GM12878 (cell line): ENCODE results near the gene PPP1CA. TPM values are rescaled to one million over a fixed set of nuclear protein-coding genes. Genes with fewer than 3 reads are reported as not detected.
A peak's percentile ranks its signal among the peaks of the same experiment; 100 is the strongest.

Experiments used
- ASH2L ChIP-seq: fragments of 300-600, 200-600 bp; sonication (generic); IDR thresholded peaks from 2 replicates; pipeline ENCODE4 v1.6.1; 2017; ENCODE audit warnings: low read depth, mild to moderate bottlenecking, borderline replicate concordance
- BACH1 ChIP-seq: fragments of 450-650 bp; IDR thresholded peaks from 2 replicates; pipeline ENCODE4 v1.6.1; 2017; ENCODE audit warnings: mild to moderate bottlenecking, borderline replicate concordance
- BMI1 ChIP-seq: fragments of 450-650 bp; IDR thresholded peaks from 2 replicates; pipeline ENCODE4 v1.6.1; 2016; ENCODE audit warnings: mild to moderate bottlenecking, moderate library complexity, borderline replicate concordance
- CHD2 ChIP-seq: IDR thresholded peaks from 2 replicates; pipeline ENCODE4 v1.6.1; 2011; ENCODE audit warnings: low read depth, low read length, improper control_type of control experiment, borderline replicate concordance
- ETV6 ChIP-seq, 2 experiments: fragments of 450-650 bp in 1 of 2; IDR thresholded peaks in 1 of 2; conservative IDR thresholded peaks in 1 of 2; 2 replicates each; pipeline ENCODE4 v1.6.1; 2014; ENCODE audit warnings: antibody characterized with exemption in 1 of 2, borderline replicate concordance in 1 of 2, low read depth in 1 of 2, mild to moderate bottlenecking in 1 of 2, moderate library complexity in 1 of 2
- HDGF ChIP-seq: fragments of 450-650 bp; IDR thresholded peaks from 2 replicates; pipeline ENCODE4 v1.6.1; 2016; ENCODE audit warnings: antibody characterized with exemption
- IKZF1 ChIP-seq: fragments of 450-650 bp; conservative IDR thresholded peaks from 2 replicates; pipeline ENCODE4 v1.6.1; 2017; ENCODE audit warnings: antibody characterized with exemption, mild to moderate bottlenecking
- KLF5 ChIP-seq: fragments of 450-650 bp; IDR thresholded peaks from 2 replicates; pipeline ENCODE4 v1.6.1; 2014; ENCODE audit warnings: mild to moderate bottlenecking; ENCODE audit not compliant: partially characterized antibody
- LARP7 ChIP-seq: fragments of 450-650 bp; IDR thresholded peaks from 2 replicates; pipeline ENCODE4 v1.6.1; 2017; ENCODE audit warnings: mild to moderate bottlenecking
- MXI1 ChIP-seq: fragments of 150-350 bp; IDR thresholded peaks from 2 replicates; pipeline ENCODE4 v1.6.1; 2011; ENCODE audit warnings: low read depth, mild to moderate bottlenecking, inconsistent platforms, low read length, improper control_type of control experiment
- NBN ChIP-seq: fragments of 450-650 bp; IDR thresholded peaks from 2 replicates; pipeline ENCODE4 v1.6.1; 2016
- POLR2AphosphoS2 ChIP-seq: IDR thresholded peaks from 2 replicates; pipeline ENCODE4 v1.6.1; 2011; ENCODE audit warnings: low read depth, mild to moderate bottlenecking, low read length, improper control_type of control experiment, moderate library complexity
- POLR2AphosphoS5 ChIP-seq: IDR thresholded peaks from 2 replicates; pipeline ENCODE4 v1.6.1; 2011; ENCODE audit warnings: mild to moderate bottlenecking, low read length, inconsistent platforms
- RAD21 ChIP-seq: IDR thresholded peaks from 2 replicates; pipeline ENCODE4 v1.6.1; 2011; ENCODE audit warnings: mild to moderate bottlenecking, low read depth, low read length, moderate library complexity; ENCODE audit not compliant: insufficient read depth
- RFX5 ChIP-seq: IDR thresholded peaks from 2 replicates; pipeline ENCODE4 v1.6.1; 2011; ENCODE audit warnings: low read depth, low read length, improper control_type of control experiment
- SIN3A ChIP-seq: IDR thresholded peaks from 2 replicates; pipeline ENCODE4 v1.6.1; 2012; ENCODE audit warnings: low read depth, low read length, improper control_type of control experiment
- SMARCA5 ChIP-seq: fragments of 450-650 bp; IDR thresholded peaks from 2 replicates; pipeline ENCODE4 v1.6.1; 2017; ENCODE audit warnings: mild to moderate bottlenecking
- SREBF1 ChIP-seq: IDR thresholded peaks from 2 replicates; pipeline ENCODE4 v1.6.1; 2012; ENCODE audit warnings: mild to moderate bottlenecking, low read length
- SRF ChIP-seq, 2 experiments: IDR thresholded peaks; 2 replicates each; pipeline ENCODE4 v1.6.1; 2011; ENCODE audit warnings: low read depth in 2 of 2, low read length in 2 of 2, mild to moderate bottlenecking in 1 of 2, moderate library complexity in 1 of 2
- SUPT20H ChIP-seq: IDR thresholded peaks from 2 replicates; pipeline ENCODE4 v1.6.1; 2011; ENCODE audit warnings: low read depth, mild to moderate bottlenecking, low read length, moderate library complexity, borderline replicate concordance; ENCODE audit not compliant: control insufficient read depth
- YY1 ChIP-seq: IDR thresholded peaks from 2 replicates; pipeline ENCODE4 v1.6.1; 2011; ENCODE audit warnings: low read depth, mild to moderate bottlenecking, low read length
- ZNF24 ChIP-seq: fragments of 450-650 bp; IDR thresholded peaks from 2 replicates; pipeline ENCODE4 v1.6.1; 2017; ENCODE audit warnings: antibody characterized with exemption, mild to moderate bottlenecking
- ZNF592 ChIP-seq: fragments of 450-650 bp; IDR thresholded peaks from 2 replicates; pipeline ENCODE4 v1.6.1; 2017; ENCODE audit warnings: mild to moderate bottlenecking, moderate library complexity
- ZSCAN29 ChIP-seq: fragments of 450-650 bp; IDR thresholded peaks from 2 replicates; pipeline ENCODE4 v1.6.1; 2017; ENCODE audit warnings: mild to moderate bottlenecking, moderate library complexity
- polyA plus RNA-seq, 11 experiments: library from polyadenylated mRNA; depleted of rRNA in 4 of 11; unstranded in 6 of 11; stranded (reverse) in 5 of 11; fragments of >200 nt; fragmentation: Nextera tagmentation in 4 of 11; fragmentation: Illumina TruSeq in 1 of 11; extraction: Ambion mirVana in 4 of 11; extraction: Trizol in 1 of 11; gene quantifications; 1 replicate in 1 of 11; 2 replicates in 10 of 11; pipeline versions ENCODE4 v1.2.1 to v1.2.3, GENCODE V29; 2011 to 2016; ENCODE audit warnings: inconsistent platforms in 2 of 11, missing spikeins in 2 of 11, low read depth in 1 of 11
- total RNA-seq, 4 experiments: library from RNA; depleted of rRNA in 3 of 4; stranded (reverse); fragments of >200 nt in 3 of 4; fragmentation: Illumina TruSeq in 1 of 4; extraction: Trizol in 1 of 4; gene quantifications; 2 replicates each; pipeline versions ENCODE4 v1.2.1 to v1.2.3, GENCODE V29; 2013 to 2021
- TF ChIP-seq, protein P1 (sequence below): fragments of 450-650 bp; IDR thresholded peaks from 2 replicates; pipeline ENCODE4 v1.6.1; 2017; ENCODE audit warnings: borderline replicate concordance
- TF ChIP-seq, protein P2 (sequence below): IDR thresholded peaks from 2 replicates; pipeline ENCODE4 v1.6.1; 2011; ENCODE audit warnings: low read depth, mild to moderate bottlenecking, low read length, moderate library complexity, borderline replicate concordance; ENCODE audit errors: extremely low read depth

Gene PPP1CA
- total and polyA plus RNA-seq, 10 of the 15 experiments (the other 5 are each of a cell fraction or from before 2014, with no cell fraction given): 26.4 to 458 (median 240) TPM

GRCh38 chr11:67401495-67402191 lies at the start of gene PPP1CA (continued):
- TF ChIP-seq SUPT20H (no peak), ETV6 (conservative IDR thresholded peaks at IDR 0.05 in 1 of 2, IDR thresholded peaks at IDR 0.05 in 1 of 2; ENCODE audit: borderline replicate concordance in 1 of 2, low read depth in 1 of 2) (0 out of 4 replicates have a peak, but pooled peaks of 1 of the 2 experiments have one; percentile 12), BMI1 (no peak), ASH2L (no peak), IKZF1 (peak; percentile 80), BACH1 (peak; percentile 81), RFX5 (no peak), SRF (IDR thresholded peaks at IDR 0.05; ENCODE audit: low read depth in 2 of 2, low read length in 2 of 2) (peak in 1 of 2 experiments; percentile 49; a peak in 1 of 4 replicates), ZNF24 (peak; percentile 49; the same call in 1 of the 2 replicates), CHD2 (no peak), POLR2AphosphoS5 (peak; percentile 75), HDGF (no peak), SIN3A (peak; percentile 49; the same call in 1 of the 2 replicates), YY1 (peak; percentile 90), ZSCAN29 (0 out of 2 replicates have a peak, but pooled peaks have one; percentile 63), NBN (no peak), MXI1 (peak; percentile 68; the same call in 1 of the 2 replicates), POLR2AphosphoS2 (peak; percentile 86), LARP7 (peak; percentile 96), SMARCA5 (peak; percentile 85), ZNF592 (peak; percentile 83), SREBF1 (no peak), RAD21 (peak; percentile 31; the same call in 1 of the 2 replicates), KLF5 (no peak)
- TF ChIP-seq, protein P1, sequence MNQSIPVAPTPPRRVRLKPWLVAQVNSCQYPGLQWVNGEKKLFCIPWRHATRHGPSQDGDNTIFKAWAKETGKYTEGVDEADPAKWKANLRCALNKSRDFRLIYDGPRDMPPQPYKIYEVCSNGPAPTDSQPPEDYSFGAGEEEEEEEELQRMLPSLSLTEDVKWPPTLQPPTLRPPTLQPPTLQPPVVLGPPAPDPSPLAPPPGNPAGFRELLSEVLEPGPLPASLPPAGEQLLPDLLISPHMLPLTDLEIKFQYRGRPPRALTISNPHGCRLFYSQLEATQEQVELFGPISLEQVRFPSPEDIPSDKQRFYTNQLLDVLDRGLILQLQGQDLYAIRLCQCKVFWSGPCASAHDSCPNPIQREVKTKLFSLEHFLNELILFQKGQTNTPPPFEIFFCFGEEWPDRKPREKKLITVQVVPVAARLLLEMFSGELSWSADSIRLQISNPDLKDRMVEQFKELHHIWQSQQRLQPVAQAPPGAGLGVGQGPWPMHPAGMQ: no peak
- TF ChIP-seq, protein P2, sequence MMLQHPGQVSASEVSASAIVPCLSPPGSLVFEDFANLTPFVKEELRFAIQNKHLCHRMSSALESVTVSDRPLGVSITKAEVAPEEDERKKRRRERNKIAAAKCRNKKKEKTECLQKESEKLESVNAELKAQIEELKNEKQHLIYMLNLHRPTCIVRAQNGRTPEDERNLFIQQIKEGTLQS: no peak
